ENCODE data around the gene GHRH. TPM values are rescaled to one million over a fixed set of nuclear protein-coding genes. Genes with fewer than 3 reads are reported as not detected.

Gene GHRH, protein sequence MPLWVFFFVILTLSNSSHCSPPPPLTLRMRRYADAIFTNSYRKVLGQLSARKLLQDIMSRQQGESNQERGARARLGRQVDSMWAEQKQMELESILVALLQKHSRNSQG
- not detected for total RNA-seq

DNA sequence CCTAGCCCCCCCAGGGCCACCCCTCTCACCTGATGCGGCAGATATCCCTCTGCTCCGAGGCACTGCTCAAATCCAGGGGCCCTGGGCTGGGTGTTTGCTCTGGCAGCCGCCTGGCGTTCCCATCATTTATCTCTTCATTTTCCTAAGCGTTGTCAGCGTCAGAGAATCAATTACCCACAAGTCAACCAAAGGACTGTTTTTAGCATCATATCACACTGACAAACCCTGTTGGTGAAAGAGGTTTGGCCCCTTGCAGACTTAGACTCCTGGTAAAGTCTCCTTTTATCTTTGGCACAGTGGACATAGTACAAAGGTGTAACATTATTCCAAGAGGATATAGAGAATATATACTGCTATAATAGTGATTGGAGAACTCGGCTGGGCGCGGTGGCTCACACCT lies at the start of gene GHRH:
GHRH (minus strand) TSS at position 101 of the 400 bp plus-strand sequence. CDS start 4,925 bp downstream, outside the sequence.
- intact Hi-C loops (cut with DNase I; ENCODE audit: low total_unique reads), result no loop called here
- DNase-seq (ENCODE audit: low spot score in 2 of 2), result no peak
- TF ChIP-seq, protein P1, sequence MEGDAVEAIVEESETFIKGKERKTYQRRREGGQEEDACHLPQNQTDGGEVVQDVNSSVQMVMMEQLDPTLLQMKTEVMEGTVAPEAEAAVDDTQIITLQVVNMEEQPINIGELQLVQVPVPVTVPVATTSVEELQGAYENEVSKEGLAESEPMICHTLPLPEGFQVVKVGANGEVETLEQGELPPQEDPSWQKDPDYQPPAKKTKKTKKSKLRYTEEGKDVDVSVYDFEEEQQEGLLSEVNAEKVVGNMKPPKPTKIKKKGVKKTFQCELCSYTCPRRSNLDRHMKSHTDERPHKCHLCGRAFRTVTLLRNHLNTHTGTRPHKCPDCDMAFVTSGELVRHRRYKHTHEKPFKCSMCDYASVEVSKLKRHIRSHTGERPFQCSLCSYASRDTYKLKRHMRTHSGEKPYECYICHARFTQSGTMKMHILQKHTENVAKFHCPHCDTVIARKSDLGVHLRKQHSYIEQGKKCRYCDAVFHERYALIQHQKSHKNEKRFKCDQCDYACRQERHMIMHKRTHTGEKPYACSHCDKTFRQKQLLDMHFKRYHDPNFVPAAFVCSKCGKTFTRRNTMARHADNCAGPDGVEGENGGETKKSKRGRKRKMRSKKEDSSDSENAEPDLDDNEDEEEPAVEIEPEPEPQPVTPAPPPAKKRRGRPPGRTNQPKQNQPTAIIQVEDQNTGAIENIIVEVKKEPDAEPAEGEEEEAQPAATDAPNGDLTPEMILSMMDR (IDR thresholded peaks at IDR 0.05), result no peak
- no peak for TF ChIP-seq POLR2A (IDR thresholded peaks at IDR 0.05)
- H3K4me3 ChIP-seq (ENCODE audit: low read depth, poor library complexity, severe bottlenecking), result no peak within 1 kb of the TSS
- 75 to 82% methylated on average over 9 of the region's 9 CpGs for WGBS, 2 donors

DNA sequence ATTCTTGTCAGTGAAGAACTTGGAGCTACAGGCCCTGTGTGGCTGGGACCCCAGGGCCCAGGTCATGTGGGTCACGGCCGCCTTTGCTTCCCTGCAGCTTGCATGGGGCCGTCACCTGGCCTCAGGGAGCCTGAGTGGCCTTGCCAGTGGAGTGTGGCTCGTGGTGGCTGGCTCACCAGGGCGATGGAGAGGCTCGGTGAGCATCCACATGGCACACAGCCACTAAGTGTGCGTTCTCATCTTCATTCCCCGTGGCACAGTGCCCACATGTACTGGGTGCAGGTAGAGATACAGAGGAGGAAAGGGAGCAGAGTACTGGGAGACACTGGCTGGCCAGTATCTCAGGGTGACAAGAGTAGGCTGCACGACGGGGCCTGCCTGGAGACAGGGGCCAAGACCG lies 49.3 kb upstream of the GHRH start:
- TF ChIP-seq, protein P1 (IDR thresholded peaks at IDR 0.05), result no peak
- no peak for TF ChIP-seq POLR2A (IDR thresholded peaks at IDR 0.05)
- 85 to 88% methylated on average over 6 to 10 of the region's 11 CpGs for WGBS, 2 donors
- DNase-seq (ENCODE audit: low spot score in 2 of 2), result peak in 1 of 2 donors; percentile 75
- H3K4me3 ChIP-seq (ENCODE audit: low read depth, poor library complexity, severe bottlenecking), result no peak overlapping the region
- intact Hi-C loops (cut with DNase I; ENCODE audit: low total_unique reads), result no loop called here

DNA sequence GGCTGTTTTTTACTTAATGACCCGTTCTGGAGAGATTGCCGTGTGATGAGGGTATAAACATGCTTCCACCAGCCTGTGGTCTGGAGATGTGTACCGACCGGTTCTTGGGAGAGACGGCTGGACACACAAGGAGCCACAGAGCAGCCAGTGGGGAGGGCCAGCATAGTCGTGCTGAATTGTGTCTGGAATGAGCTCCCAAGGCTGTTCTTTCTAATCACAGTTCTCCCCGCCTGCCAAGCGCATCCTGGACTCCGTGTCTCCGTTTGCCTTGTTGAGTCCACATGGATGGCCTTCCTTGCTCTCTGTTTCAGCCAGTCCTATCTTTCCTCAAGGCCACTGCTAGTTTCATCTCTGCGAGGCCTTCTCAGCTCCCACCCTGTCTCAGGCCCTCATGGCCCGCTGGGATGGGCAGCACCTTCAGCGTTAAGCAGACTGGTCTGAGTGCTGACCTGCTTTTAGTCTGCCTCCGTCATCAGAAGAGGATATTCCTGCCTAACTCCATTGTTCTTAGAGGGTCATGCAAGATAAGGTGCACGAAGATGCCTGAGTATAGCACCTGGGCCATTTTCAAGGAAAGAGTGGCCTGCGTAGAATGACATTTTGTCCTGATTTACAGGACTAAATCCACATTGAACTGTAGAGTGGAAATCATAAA lies 48.4 kb upstream of the GHRH start:
- no peak overlapping the region for H3K4me3 ChIP-seq (ENCODE audit: low read depth, poor library complexity, severe bottlenecking)
- TF ChIP-seq, protein P1 (IDR thresholded peaks at IDR 0.05), result no peak
- no peak for TF ChIP-seq POLR2A (IDR thresholded peaks at IDR 0.05)
- DNase-seq (ENCODE audit: low spot score in 2 of 2), result peak in 1 of 2 donors; percentile 61
- 71 to 81% methylated on average over 15 to 16 of the region's 16 CpGs for WGBS, 2 donors
- intact Hi-C loops (cut with DNase I; ENCODE audit: low total_unique reads), result no loop called here

DNA sequence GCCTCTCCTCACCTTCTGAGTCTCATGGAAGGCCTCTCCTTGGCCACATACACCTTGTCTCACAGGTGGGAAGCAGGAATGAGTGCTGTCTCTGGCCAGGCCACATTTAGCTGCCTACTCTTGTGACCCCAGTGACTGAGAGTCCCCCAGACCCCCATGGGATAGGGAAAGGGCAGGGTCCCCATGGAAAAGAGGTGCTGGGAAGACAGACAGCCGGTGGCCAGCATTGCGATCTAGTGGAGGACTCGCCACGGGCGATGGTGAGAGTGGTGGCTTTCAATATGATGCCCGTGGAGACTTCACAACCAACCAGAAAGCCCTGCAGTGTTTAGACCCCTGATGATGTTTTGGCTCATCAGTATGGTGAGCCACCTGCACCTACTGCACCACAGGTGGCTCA lies 47.7 kb upstream of the GHRH start:
- WGBS, 2 donors, result 88 to 100% methylated on average over 6 of the region's 6 CpGs

DNA sequence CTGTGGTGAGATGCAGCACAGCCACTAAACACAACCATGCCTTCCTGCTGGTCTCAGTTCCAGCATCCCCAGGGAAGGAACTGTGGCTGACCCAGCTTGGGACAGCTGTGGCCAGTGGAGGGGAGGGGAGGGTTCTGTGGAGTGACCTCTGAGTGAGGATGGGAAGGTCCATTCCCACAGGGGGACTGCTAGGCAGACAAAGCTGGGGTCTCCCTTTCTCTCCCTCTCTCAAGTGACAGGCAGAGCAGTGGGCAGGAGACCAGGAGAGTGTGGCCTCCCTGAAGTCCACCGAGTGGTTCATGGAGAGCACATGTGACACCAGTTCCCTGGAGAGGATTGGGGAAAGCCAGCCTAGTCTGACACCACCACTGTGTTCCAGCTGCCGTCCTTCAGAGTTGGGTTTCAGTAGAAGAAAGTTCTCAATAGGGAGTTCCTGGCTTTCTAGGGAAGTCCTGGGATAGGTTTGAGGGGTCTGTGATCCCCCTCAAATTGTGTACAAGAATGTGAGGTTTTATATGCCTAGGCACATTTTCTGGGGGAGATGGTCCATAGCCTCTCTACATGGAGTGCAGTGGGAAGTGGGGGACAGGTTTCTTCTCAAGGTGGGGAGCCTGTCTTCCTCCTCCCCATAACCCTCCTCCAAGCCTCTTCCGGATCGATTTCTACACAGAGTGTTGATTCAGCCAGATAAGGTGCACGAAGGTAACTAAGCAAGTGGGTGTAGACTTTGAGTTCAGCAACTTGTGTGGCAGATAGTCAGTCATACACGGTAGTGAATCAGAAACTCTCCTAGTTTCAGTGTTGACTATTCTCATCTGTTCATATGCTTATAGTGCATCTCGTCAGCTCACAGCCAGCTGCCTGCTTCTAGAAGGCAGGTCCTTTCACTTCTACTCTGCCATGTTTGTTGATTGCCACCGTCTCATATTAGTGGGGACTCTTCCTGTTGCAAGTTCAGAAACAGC lies 46.8 kb upstream of the GHRH start:
- intact Hi-C loops (cut with DNase I; ENCODE audit: low total_unique reads), result no loop called here
- DNase-seq (ENCODE audit: low spot score in 2 of 2), result peak in 1 of 2 donors; percentile 79

More for the DNA sequence above, 47.7 kb upstream of the GHRH start:
- H3K4me3 ChIP-seq (ENCODE audit: low read depth, poor library complexity, severe bottlenecking), result no peak overlapping the region
- peak in 1 of 2 donors; percentile 58 for DNase-seq (ENCODE audit: low spot score in 2 of 2)
- TF ChIP-seq POLR2A (IDR thresholded peaks at IDR 0.05), result no peak
- TF ChIP-seq, protein P1 (IDR thresholded peaks at IDR 0.05), result no peak
- intact Hi-C loops (cut with DNase I; ENCODE audit: low total_unique reads), result no loop called here

More for the DNA sequence above, 46.8 kb upstream of the GHRH start:
- TF ChIP-seq, protein P1 (IDR thresholded peaks at IDR 0.05), result no peak
- no peak for TF ChIP-seq POLR2A (IDR thresholded peaks at IDR 0.05)
- 83 to 85% methylated on average over 8 of the region's 8 CpGs for WGBS, 2 donors
- H3K4me3 ChIP-seq (ENCODE audit: low read depth, poor library complexity, severe bottlenecking), result no peak overlapping the region
